ENCODE measurements around the gene IQCH. TPM values are rescaled to one million over a fixed set of nuclear protein-coding genes. Genes with fewer than 3 reads are reported as not detected.

Gene IQCH
- total RNA-seq, 2 donors from 2014 or later: 0.53 to 1.1 TPM

GRCh38 chr15:67504056-67504455 is 249.5 kb downstream of the IQCH start:
- ATAC-seq: no peak
- DNase-seq: no peak
- intact Hi-C loops (cut with DNase I): loop anchor here in 1 of 2 donors (10.0 kb wide), 1 partner anchor 331 kb away; no protein-coding TSS in a partner anchor

GRCh38 chr15:67504796-67505195 is 250.2 kb downstream of the IQCH start:
- intact Hi-C loops (cut with DNase I): loop anchor here in 1 of 2 donors (10.0 kb wide), 1 partner anchor 330 kb away; no protein-coding TSS in a partner anchor

GRCh38 chr15:67505675-67506572 is 251.3 kb downstream of the IQCH start:
- ATAC-seq (no peak), DNase-seq (no peak)
- intact Hi-C loops (cut with DNase I): loop anchor here in 1 of 2 donors (10.0 kb wide), 1 partner anchor 329 kb away; no protein-coding TSS in a partner anchor

More at GRCh38 chr15:67504796-67505195, 250.2 kb downstream of the IQCH start:
- ATAC-seq (no peak), DNase-seq (no peak)

GRCh38 chr15:67506775-67507747 is 252.5 kb downstream of the IQCH start:
- intact Hi-C loops (cut with DNase I): loop anchor here in 1 of 2 donors (10.0 kb wide), 1 partner anchor 328 kb away; no protein-coding TSS in a partner anchor
- no peak for DNase-seq
- no peak for ATAC-seq

- DNase-seq: no peak
- intact Hi-C loops (cut with DNase I): loop anchor here in 1 of 2 donors (10.0 kb wide), 1 partner anchor 326 kb away; no protein-coding TSS in a partner anchor
- ATAC-seq: no peak
Measured at GRCh38 chr15:67508407-67508806, 253.8 kb downstream of the IQCH start.

- DNase-seq (no peak), ATAC-seq (no peak)
- intact Hi-C loops (cut with DNase I): loop anchor here in 1 of 2 donors (10.0 kb wide), 1 partner anchor 325 kb away; no protein-coding TSS in a partner anchor
Measured at GRCh38 chr15:67509918-67510317, 255.3 kb downstream of the IQCH start.

- intact Hi-C loops (cut with DNase I): no loop called here
- no peak for ATAC-seq
- no peak for DNase-seq
Measured at GRCh38 chr15:67510597-67511190, 256.1 kb downstream of the IQCH start.

GRCh38 chr15:67511606-67512005 is 257.0 kb downstream of the IQCH start:
- intact Hi-C loops (cut with DNase I): no loop called here
- ATAC-seq: no peak
- no peak for DNase-seq

GRCh38 chr15:67512140-67512539 is 257.6 kb downstream of the IQCH start:
- intact Hi-C loops (cut with DNase I): no loop called here
- ATAC-seq (no peak), DNase-seq (no peak)

GRCh38 chr15:67512933-67513714 is 258.5 kb downstream of the IQCH start:
- ATAC-seq (peak in 1 of 2 donors; percentile 53), DNase-seq (no peak)
- intact Hi-C loops (cut with DNase I): no loop called here

- ATAC-seq (no peak), DNase-seq (no peak)
- intact Hi-C loops (cut with DNase I): no loop called here
Measured at GRCh38 chr15:67515090-67515489, 260.5 kb downstream of the IQCH start.

GRCh38 chr15:67515557-67515956 is 261.0 kb downstream of the IQCH start:
- intact Hi-C loops (cut with DNase I): no loop called here
- DNase-seq: no peak
- ATAC-seq: no peak

- DNase-seq: no peak
- intact Hi-C loops (cut with DNase I): loop anchor here in 1 of 2 donors (5.0 kb wide), 1 partner anchor 317 kb away; no protein-coding TSS in a partner anchor
- ATAC-seq: no peak
Measured at GRCh38 chr15:67520321-67521028, 265.9 kb downstream of the IQCH start.

GRCh38 chr15:67521029-67521782 is 266.6 kb downstream of the IQCH start, which contains the start of gene C15orf61:
C15orf61 (plus strand) TSS chr15:67521131; CDS start chr15:67521249, 118 bp downstream.
- DNase-seq (peak; percentile 87), ATAC-seq (peak; percentile 93 to 94)
- intact Hi-C loops (cut with DNase I): loop anchor here in 1 of 2 donors (5.0 kb wide), 1 partner anchor 316 kb away; no protein-coding TSS in a partner anchor

- DNase-seq (no peak), ATAC-seq (peak; percentile 35 to 50)
- intact Hi-C loops (cut with DNase I): loop anchor here in 1 of 2 donors (5.0 kb wide), 1 partner anchor 315 kb away; no protein-coding TSS in a partner anchor
Measured at GRCh38 chr15:67521783-67522568, 267.4 kb downstream of the IQCH start.
